HG02884 (cell line): ENCODE measurements around the gene RGS14.
"Not testable (repeated sequence)": the region's sequence is repeated elsewhere in the genome, so short reads cannot be mapped to it uniquely, and the experiment has no call there.

ENCODE experiments used
- ATAC-seq: cut with Tn5 transposase; IDR thresholded peaks from one replicate; pipeline ENCODE4 v1.9.1; 2021; ENCODE audit warnings: mild to moderate bottlenecking, moderate library complexity; ENCODE audit not compliant: unreplicated experiment

Gene RGS14

DNA sequence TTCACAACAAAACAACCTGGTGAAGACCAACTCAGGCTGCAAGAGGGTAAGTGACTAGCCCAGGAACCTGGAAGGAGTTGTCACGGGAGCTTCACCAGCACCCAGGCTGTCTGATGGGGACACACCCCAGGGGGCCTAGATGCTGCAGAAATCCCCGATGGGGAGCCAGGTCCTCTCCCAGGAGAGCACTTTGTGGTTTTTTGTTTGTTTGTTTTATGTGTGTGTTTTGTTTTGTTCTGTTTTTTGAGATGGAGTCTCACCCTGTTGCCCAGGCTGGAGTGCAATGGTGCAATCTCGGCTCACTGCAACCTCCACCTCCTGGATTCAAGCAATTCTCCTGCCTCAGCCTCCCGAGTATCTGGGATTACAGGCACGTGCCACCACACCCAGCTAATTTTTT lies 17.8 kb downstream of the RGS14 start:
- not testable (repeated sequence) for ATAC-seq

GRCh38 chr5:177376107-177376506 lies 18.4 kb downstream of the RGS14 start:
- no peak for ATAC-seq

DNA sequence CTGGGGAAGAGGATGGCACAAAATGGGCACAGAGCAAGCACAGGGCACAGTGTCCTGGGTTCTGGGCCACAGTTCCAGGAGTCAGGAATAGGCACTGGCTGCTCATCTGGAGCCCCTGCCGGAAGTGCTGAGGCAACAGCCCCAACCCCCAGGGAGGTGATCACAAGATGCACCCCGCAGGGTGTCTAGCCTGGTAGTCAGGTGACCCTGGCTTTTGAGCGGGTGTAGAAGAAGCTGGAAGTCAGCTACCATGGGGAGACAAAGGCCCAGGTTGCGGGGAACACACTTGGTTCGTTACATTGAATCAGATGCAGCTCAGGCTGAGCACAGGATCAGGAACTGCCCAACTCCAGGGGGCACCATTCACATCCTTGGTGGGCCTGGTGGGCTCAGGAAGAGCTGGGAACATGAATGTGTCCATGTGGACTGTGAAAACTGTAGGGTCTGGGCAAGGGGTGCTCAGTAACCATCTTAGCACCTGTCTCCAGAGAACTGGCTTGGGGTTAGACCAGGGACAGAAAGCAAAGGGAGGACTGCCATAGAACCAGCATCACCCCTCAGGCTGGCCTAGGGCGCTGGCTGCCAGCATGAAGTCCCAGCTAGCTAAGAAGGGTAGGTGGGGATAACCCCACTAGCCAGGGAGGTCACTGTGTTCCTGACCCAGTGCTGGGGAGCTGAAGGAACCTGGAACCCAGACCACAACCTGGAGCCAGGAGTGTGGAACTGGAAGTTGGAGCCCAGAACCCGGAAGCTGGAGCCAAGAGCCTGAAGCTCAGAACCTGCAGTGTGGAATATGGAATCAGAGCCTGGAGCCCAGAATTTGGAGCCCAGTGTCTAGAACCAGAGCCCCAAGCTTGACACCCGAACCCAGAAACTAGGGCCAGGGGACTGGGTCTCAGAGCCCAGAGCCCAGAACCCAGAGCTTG lies 20.4 kb downstream of the RGS14 start:
- no peak for ATAC-seq

GRCh38 chr5:177378884-177379883 lies 21.5 kb downstream of the RGS14 start:
- ATAC-seq = no peak

- ATAC-seq = no peak
These were observed 23.0 kb downstream of the RGS14 start for GRCh38 chr5:177380805-177381126.

- ATAC-seq = no peak
These were observed 24.8 kb downstream of the RGS14 start for GRCh38 chr5:177382423-177383029.

GRCh38 chr5:177383181-177383580 lies 25.5 kb downstream of the RGS14 start:
- ATAC-seq = no peak

- no peak for ATAC-seq
These were observed 26.4 kb downstream of the RGS14 start, which contains the start of gene SLC34A1 for GRCh38 chr5:177384134-177384533. Gene SLC34A1, plus strand, starts transcription at chr5:177384434. Its CDS starts 1,308 bp downstream, at chr5:177385742.

GRCh38 chr5:177385720-177386119 lies 28.0 kb downstream of the RGS14 start:
- ATAC-seq = no peak

DNA sequence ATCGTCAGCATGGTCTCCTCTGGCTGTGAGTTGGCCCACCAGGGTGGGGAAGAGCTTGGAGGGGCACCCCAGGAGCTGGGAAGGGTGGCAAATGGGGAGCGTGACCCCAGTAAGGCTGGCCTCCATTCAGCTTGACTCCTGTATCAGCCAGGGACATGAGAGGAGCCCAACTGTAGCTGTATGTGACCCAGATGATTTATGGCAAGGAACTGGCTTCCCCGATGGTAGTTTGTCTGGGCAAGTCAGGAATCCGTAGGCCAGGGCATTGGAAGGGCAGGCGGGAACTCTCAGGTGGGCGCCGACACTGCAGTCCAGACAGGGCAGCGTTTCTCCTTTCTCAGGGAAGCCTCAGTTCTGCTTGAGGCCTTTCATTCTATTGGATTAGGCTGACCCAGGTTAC lies 28.8 kb downstream of the RGS14 start:
- ATAC-seq = no peak

DNA sequence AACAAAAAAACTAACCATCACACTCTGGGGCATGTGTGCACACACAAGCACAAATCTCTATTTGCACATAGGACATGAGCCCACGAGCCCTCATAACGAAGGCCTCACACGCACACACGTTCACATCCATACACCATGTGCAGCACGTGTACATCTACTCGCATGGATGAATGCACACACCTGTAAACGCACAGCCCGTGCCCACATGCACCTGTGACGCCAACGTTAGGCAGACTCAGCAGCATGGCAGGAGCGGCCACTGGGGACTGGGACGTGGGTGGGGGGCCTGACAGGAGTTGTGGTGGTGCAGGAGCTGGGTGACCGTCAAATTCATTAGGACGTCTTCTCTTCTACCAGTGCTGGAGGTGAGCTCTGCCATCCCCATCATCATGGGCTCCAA lies 29.7 kb downstream of the RGS14 start:
- no peak for ATAC-seq

GRCh38 chr5:177388521-177389052 lies 30.9 kb downstream of the RGS14 start:
- ATAC-seq = no peak

GRCh38 chr5:177389241-177390169 lies 31.8 kb downstream of the RGS14 start:
- ATAC-seq = no peak

GRCh38 chr5:177390363-177391300 lies 32.9 kb downstream of the RGS14 start:
- ATAC-seq = peak; percentile 62

- ATAC-seq = no peak
These were observed 35.0 kb downstream of the RGS14 start for GRCh38 chr5:177392765-177393164.

GRCh38 chr5:177393206-177393765 lies 35.6 kb downstream of the RGS14 start:
- ATAC-seq = no peak

- no peak for ATAC-seq
These were observed 36.3 kb downstream of the RGS14 start for GRCh38 chr5:177393990-177394389.

GRCh38 chr5:177396078-177396477 lies 38.4 kb downstream of the RGS14 start:
- ATAC-seq = no peak
